Stimulated activated CD4-positive, alpha-beta T cell treated with anti-CD3 and anti-CD28 coated beads, TNF-alpha, amount 100 ng/mL, for 24 hours (primary cell): Measurements from ENCODE around the gene MSX1.

ENCODE experiments used
- DNase-seq, 3 experiments: peaks; one replicate each; pipeline ENCODE4 v3.0.0-alpha.2; 2020; ENCODE audit warnings: low read depth in 3 of 3

Gene MSX1

DNA sequence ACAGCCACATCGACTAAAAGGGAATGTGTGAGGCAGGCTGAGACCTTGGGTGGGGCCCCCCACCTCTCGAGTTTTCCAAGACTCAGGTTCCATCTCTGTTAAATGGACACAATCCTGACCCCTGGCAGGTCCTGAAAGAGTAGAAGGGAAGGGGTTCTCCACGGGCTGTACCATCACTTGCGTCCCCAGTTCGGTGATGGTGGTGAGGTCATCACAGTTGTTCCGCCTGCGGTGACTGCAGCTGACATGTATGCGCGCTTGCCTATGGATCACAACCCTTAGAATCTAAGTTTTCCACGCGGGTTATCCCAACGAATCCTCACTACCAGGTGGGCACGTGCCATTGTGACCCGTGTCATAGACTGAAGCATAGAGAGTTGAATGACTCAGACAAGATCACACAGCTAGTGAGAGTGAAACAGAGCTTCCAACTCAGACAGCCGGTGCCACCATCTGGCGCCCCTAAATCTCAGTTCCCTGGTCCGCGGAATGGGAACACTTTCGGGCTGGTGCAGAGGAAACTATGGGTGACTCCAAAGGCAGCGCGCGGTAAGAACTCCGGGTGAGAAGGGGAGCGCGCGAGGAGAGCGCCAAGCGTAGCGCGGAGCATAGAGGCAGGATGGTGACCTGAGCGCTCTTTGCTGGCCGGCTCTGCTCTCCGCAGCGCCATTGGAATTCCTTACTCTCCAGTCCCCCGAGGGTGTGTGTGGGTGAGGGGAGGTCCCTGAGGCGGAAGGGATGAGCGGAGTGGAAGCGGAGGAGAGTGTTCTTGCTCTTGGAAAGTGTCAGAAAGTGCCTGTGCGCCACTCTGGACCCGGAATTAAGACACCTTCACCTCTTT lies 10.5 kb downstream of the MSX1 start:
- DNase-seq: no peak

DNA sequence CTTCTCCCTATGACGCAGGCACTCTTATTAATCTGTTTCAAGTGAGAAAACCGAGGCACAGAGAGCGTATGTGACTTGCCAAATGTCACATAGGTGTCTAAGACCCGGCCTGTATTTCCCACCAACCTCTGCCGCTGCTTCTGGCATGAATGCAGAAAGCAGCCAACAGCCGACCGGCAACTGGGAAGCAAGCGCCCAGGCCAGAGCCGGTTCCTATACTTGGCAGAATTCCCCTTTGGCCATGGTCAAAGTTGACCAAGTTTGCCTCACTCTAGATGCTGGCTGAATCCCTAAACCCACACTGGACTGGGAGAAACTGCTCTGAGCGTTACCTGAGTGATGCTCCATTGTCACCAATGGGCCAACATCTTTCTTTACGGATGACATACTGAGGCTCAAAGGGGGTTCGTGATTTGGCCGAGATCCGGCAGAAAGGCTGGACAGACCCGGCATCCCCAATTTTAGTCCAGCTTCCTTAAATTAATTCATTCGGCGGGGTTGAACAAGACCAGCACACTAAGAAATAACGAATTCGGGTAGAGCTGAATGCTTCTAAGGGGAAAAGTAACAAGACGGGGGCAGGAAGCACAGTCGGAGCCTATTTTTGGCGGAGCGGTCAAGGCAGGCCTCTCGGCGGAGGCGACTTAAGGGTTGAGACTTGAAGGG lies 11.2 kb downstream of the MSX1 start:
- no peak for DNase-seq

DNA sequence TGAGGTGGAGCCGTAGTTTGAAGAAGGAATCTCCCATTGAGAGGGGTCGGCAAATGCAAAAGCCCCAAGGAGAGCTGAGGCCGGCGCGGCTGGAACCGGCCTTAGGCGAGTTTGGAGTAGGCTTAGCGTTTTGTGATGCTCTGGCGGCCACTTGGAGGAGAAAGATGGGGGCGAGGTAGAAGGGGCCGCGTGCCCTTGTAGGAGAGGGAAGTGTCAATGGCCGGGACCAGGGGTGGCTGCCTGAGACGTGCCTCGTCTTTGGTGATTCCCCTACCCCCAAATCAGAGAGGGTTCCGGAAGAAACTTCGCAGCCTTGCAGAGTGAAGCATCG lies 11.7 kb downstream of the MSX1 start:
- DNase-seq: no peak

DNA sequence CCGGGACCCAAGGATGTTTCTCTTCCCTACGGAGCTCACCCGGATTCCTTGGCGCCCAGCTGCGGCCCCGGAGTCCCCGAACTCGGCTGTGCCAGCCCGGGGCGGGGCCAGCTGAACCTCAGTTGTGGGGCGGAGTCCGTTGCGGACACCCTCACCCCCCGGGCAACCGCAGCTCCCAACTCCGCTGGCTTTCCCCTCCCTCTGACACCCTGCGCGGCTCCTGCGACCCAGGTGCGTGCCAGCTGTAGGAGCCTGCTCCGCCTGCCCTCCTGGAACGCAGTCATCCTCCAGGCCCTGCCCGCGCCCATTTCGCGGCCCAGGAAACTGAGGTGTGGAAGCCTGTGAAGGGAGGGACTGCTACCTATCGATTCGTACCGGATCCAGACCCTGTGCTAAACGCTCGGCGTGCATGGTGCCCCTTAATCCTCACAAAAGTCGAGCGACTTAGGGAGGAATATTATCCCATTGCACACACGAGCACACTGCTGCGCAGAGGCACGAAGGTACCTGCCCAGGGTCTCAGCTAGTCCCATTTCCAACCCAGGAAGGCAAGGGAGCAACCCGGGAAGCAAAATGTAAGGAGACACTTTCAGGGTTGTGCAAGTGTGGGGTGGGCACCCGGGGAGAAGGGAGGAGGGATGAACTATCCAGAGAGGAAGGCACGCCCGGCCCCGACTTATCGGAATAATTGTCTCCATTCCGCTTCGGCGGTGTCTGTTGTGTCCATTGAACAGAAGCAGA lies 12.3 kb downstream of the MSX1 start:
- DNase-seq: no peak

DNA sequence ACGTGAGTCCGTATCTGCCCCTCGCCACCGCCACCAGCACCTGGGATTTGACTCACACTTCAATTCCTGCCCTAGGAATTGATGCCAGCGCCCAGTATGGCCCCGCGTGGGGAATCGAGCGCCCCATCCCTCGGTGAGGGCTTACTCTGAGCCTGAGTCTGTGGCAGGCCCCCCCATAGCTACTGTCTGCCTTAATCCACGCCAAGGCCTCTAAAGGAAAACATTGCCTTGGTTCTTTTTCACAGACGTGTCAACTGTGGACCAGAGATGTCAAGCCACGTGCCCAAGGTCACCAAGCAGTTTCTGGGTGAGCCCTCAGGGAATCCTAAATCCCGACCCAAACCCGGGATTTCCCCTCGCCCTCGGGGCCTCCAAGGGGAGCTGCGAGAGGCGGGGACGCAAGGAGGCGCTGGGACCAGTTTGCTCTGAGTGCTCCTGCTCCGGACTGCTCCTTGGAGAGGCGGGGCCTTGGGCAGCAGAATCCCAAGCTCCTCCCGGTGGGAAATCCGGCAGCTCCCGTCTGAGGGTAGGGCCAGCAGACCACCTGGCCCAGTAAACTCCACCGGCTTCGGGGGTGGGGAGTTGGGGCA lies 12.9 kb downstream of the MSX1 start:
- DNase-seq: no peak

DNA sequence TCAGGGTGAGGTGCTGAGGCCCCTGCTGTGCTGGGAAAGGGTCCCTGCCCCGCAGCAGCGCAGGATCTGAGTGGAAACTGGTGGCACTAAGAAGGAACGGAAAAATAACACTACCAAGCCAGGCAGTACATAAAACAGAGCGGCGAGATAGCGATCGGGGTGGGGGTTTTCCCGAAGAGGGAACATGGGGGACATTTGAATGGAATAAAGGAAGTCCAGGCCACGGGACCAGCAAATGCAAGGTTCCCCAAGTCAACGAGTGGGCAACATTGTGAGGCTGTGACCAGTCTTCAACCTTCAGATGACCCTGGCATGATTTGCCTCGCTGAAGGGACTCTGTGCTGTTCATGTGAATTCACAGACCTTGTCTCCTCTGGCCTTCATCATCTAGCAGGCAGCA lies 13.7 kb downstream of the MSX1 start:
- no peak for DNase-seq

DNA sequence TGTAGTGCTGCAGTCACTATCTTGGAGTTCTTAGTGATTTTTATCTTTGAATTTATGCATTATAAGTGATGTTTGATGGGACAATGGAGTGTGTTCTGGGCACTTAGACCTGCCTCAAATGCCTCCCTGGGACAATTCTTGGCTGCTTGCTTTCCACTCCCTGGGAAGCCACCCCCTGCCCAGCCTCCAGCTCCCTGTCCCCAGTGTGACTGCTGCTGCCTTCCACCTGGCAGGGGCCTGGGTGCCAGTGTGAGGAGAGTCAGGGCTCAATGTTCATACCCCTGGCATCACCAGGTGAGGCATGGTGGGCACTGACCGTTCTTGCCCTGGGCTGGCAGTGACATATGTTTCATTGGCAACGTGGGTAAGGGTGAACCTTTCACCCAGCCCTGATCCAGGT lies 14.8 kb downstream of the MSX1 start:
- DNase-seq: no peak

DNA sequence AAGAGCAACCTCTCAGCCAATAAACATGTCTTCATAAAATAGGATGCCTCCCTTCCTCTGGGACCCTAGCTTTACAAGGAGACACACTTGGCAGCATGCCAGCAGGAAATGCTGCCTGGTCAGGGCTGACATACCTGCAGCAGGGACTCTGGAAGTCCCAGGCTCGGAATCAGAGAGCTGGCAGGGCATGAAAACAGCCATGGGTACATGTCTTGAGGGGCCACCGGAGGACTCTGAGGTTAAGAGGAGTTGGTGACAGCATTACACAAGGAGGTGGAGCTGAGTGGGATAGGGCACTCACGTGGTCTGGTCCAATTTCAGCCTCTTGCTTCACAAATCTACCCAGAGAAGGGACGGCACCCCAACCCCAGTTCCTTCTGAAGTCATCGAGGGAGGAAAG lies 15.7 kb downstream of the MSX1 start:
- DNase-seq: no peak

DNA sequence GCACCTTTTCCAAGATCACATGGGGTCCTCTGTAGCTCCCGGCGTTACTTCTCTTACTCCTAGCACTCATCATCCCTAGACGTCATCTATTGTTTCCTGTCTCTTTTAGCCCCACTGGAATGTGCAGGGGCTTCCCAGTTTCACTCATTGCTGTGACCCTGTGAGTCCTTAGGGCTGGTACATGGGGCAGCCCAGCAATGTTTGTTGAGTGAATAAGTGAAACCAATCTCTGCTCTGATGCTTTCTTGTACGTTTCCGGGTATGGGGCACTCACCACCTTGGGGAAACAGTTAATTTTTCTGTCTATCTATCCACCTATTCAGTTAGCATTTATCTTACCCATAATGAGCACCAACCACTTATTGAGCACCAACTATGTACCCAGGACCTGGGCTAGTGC lies 16.1 kb downstream of the MSX1 start:
- no peak for DNase-seq

DNA sequence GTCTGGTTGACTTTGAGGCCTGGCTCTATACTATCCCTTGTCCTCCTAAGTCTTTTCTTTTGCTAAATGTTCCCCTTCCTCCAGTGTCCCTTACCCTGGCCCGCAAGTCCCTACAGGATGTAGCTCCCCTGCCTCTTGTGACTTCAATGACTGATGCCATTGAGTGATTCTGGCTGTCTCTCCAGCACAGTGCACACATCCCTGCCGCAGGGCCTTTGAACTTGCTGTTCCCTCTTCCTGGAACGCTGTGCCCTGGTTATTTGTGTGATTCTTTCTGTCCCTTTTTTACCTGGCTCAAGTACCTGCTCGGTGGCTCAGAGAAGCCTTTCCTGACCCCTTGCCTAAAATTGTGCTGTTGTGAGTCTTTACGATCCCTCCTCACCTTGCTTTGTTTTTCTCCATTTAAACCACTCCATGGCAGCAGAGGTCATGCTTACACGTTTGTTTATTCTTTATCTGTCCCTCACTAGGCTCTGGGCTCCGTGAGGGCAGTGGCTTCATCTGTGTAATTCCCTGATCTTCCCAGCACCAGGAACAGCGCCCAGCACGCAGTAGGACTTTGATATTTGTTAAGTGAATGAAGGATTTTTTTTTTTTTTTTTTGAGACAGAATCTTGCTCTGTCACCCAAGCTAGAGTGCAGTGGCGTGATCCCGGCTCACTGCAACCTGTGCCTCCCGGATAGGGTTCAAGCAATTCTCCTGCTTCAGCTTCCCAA lies 17.6 kb downstream of the MSX1 start:
- DNase-seq: no peak

DNA sequence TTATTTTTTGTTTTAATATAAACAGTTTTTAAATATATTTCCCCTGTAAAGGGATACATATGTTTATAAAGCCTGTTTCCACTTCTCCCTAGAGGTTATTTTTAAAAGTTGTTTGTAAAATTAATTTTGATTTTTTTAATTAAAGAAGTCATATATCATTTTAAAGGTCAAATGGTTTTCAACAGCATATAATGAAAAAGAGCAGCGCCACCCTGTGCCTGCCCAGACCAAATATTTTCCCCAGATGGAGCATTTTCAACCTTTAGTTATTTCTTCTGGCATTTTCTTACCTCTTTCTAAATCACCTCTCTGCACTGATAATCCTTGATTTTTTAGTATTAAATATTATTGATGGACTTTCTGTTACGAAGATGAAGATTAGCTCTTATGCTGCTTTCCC lies 21.0 kb downstream of the MSX1 start:
- DNase-seq: no peak

DNA sequence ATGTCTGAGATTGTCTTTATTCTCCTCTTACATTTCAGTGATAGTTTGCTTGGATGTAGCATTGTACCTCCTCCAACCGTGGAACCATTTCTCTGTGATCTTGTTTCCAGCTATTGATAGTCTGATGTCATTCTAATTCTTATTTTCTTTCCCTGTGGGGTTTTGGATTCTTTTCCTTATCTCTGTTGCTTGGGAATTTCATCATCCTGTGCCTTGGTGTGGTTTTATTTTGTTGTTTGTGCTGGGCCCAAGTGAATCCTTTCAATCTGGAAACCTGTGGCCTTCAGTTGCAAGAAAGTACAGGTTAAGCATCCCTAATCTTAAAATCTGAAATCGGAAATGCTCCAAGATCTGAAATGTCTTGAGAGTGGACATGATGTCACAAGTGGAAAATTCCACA lies 22.0 kb downstream of the MSX1 start:
- no peak for DNase-seq

DNA sequence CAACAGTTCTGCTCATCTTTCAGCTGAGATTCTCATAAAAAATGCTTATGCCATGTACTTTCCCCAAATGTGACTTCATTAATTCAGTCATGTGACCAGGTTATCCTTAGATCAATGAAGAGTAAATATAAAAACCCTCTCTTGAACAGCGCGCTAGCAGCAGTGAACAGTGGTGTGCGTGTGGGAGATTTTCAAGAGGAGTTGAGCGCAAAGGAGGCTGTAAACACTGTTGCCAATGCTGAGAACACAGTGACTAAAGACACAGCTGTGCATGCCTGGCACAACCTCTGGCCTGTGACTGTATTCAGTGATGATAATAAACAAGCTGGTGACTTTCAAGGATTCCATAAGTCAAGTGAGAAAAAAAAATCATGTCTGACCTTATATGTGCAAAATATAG lies 25.1 kb downstream of the MSX1 start:
- DNase-seq: no peak

DNA sequence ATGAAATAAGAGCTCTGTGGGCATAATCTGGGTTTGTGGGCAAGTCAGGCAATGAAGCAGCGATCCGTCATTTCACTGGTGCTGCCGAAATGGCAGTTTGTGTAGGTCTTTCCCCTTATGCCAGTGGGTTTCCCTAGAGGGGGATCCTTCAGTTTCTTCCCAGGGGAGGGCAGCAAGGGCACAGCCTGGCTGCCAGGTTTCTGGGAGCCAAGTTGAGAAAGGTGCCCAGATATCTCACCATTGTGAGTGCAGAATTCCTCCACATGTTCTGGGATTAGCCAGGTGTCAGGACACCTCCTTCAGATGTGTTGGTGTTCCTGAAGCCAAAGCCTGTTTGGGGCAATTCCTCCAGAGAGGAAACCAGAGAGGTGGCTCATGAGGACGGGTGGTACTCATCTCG lies 28.0 kb downstream of the MSX1 start:
- no peak for DNase-seq

DNA sequence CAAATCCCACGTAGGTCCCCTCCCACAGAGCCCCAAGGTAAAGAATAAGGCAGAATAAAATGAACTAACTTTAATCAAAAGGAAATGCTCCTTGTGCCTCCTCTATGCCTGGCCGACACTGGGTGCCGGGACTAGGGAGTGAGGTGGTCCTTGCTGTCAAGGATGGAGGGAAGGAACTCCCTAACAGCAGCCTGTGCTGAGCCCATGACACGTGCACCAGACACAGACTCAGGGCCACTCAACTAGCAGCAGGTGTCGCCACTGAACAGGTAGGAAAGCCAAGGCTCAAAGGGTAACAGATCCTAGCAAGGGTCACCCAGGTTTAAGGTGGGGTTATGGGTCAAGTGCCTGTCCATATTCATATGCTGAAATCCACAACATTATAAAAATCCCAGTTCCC lies 29.2 kb downstream of the MSX1 start:
- DNase-seq: no peak

DNA sequence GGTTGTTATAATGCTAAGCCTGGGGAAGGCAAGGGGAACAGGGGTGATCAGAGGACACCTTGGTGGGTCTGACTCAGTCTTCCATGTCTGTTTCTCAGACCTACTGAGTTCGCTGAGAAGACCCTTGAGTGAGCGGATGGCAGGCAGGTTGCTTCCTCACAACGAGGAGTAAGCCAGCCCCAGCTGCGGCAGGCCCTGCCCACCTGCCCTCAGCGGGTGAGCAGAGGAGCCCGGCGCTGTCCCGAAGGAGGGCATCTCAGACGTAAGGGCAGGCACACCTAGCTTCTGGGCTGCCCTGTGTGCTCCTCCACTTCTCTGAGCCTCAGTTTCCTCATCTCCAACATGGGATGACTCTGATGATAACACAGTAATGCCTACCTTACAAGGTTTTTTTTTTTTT lies 30.3 kb downstream of the MSX1 start:
- no peak for DNase-seq

DNA sequence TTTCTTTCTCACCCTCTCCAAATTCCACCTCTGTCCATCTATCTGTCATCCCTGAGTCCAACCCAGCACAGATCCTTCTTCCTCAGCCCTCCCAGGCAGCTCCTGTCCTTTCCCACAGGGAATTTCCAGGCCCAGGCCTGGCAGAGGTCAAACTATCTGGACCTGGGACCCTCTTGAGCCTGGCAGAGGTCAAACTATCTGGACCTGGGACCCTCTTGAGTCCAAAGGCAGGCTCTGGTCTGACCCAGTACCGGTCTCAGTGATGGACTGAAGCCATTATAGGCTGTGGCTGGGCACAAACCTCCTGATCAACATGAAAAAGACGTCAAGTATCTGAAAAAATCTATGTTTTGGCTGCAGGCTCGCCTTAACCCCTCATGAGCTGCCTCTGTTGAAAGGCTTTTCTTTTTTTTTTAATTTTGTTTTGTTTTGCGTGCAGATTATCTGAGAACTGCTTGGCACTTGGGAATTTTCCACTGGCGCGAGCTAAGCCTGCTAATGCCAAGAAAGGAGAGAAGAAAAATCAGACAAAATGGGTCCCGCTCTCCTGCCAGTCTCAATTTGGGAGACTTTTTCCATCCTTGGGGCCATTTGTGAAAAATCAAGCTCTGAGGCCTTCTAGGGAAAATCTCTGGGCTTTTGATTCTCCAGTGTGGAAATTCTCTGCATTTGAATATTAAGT lies 31.2 kb downstream of the MSX1 start:
- DNase-seq: no peak

DNA sequence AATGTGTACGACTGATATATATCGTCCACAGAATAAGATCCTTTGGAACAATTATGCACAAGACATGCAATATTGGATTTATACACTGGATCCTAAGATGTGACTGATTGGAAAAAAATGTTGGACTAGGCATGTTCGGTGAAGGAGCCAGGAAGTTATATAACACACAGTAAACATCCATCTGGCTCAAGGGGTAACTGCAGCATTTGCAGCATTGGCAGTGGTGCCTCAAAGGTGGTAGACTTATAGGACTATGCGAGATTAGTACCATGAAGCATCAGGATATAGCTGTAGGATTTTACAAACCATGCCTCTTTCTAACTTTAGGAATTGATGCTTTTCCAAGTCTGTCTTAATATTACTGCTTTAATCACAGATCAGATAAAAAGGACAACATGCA lies 34.3 kb downstream of the MSX1 start:
- no peak for DNase-seq

DNA sequence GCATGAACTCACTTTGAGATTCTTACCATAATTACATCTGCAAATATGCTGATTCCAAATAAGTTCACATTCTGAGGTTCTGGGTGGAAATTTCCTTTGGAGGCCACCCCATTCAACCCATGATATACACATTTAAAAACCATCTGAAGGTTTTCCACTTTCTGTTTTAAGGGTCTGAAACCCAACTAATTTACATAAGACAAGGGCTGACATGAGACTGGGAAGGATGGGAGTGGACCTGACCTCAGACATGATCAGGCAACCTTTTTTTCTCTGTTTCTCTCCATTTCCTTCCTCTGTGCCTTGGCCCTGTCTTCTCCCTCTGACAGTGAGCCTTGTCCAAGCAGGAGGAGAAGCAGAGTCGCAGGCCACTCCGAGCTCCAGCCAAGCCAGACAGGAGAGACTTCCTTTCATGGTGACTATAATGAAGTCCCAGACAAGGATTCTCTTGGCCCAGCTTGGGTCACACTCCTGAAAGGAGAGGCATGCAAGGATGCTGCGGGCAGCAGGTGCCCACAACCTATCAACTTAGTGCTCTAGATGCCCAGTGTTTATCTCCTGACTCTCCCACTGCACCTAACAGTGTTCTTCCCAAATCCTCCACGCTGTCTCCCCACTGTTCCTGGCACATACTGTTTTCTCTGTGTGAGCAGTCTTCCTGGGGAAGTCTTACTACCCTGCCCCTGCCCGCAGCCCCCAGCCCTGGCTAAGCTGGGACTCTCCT lies 39.9 kb downstream of the MSX1 start:
- DNase-seq: no peak

DNA sequence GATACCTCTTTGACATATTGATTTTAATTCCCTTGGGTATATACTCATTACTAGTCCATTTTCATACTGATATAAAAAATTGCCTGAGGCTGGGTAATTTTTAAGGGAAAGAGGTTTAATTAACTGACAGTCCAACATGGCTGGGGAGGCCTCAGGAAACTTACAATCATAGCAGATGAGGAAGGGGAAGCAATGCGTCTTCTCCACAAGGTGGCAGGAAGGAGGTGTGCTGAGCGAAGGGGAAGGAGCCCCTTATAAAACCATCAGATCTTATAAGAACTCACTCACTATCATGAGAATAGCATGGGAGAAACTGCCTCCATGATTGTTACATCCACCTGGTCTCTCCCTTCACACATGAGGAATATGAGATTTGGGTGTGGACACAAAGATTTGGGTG lies 42.4 kb downstream of the MSX1 start:
- no peak for DNase-seq

DNA sequence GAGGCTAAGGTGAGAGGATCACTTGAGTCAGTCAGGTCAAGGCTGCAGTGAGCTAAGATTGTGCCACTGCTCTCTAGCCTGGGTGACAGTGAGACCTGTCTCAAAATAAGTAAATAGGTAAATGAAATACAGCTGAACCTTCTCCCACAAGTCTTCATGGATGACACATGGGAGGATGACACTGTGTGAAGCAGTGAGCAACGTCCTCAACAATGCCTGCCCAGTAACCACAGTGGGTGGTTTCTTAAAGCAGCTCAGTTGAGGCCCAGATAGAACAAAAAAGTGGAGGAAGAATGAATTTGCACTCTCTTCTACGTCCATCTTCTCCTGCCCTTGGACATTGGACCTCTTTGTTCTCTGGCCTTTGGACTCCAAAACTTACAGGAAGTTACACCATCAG lies 52.7 kb downstream of the MSX1 start:
- no peak for DNase-seq
